Measurements from ENCODE around the gene CNMD.

- TF ChIP-seq POLR2A (IDR thresholded peaks at IDR 0.05; ENCODE audit: low read length) (no peak), CTCF (IDR thresholded peaks at IDR 0.05) (no peak), EP300 (IDR thresholded peaks at IDR 0.05) (no peak), CBX8 (IDR thresholded peaks at IDR 0.05) (no peak), FOSL2 (IDR thresholded peaks at IDR 0.05) (no peak), FOSL2 (CRISPR knock-in tag; IDR thresholded peaks at IDR 0.05) (no peak), RAD21 (conservative IDR thresholded peaks at IDR 0.05 in 1 of 2, IDR thresholded peaks at IDR 0.05 in 1 of 2) (no peak), PBX3 (IDR thresholded peaks at IDR 0.05) (no peak), HDAC2 (IDR thresholded peaks at IDR 0.05) (no peak), CHD4 (IDR thresholded peaks at IDR 0.05; ENCODE audit: borderline replicate concordance) (no peak), MAX (IDR thresholded peaks at IDR 0.05) (no peak), HMGXB4 (CRISPR knock-in tag; IDR thresholded peaks at IDR 0.05; ENCODE audit: borderline replicate concordance) (no peak), JUN (IDR thresholded peaks at IDR 0.05) (no peak), BHLHE40 (IDR thresholded peaks at IDR 0.05; ENCODE audit: low read depth, low read length) (no peak), E2F6 (IDR thresholded peaks at IDR 0.05; ENCODE audit: borderline replicate concordance, low read depth) (no peak)
Measured at GRCh38 chr13:52776726-52777125, 37.1 kb upstream of the CNMD start.
